Mucosa of descending colon (tissue), 3 donors: ENCODE measurements around the gene KNG1. TPM values are rescaled to one million over a fixed set of nuclear protein-coding genes. Genes with fewer than 3 reads are reported as not detected.
"Not testable (repeated sequence)": the region's sequence is repeated elsewhere in the genome, so short reads cannot be mapped to it uniquely, and the experiment has no call there.

Experiments used
- ATAC-seq: fragments of 200-7000 bp; cut with Tn5 transposase; one replicate; pipeline ENCODE4 v1.9.1; 2020; ENCODE audit warnings: mild to moderate bottlenecking, moderate library complexity
- DNase-seq, 3 donors: peaks; one replicate each; pipeline ENCODE4 v3.0.0-alpha.2; 2020
- H3K36me3 ChIP-seq: fragments of 200-600 bp; one replicate; pipeline ENCODE4 v1.8.0; 2021; ENCODE audit warnings: low read depth, mild to moderate bottlenecking
- H3K4me1 ChIP-seq: fragments of 200-600 bp; one replicate; pipeline ENCODE4 v1.8.0; 2021; ENCODE audit warnings: low read depth, mild to moderate bottlenecking
- H3K4me3 ChIP-seq: fragments of 200-600 bp; one replicate; pipeline ENCODE4 v1.8.0; 2021; ENCODE audit warnings: mild to moderate bottlenecking
- H3K9me3 ChIP-seq: fragments of 200-600 bp; one replicate; pipeline ENCODE4 v1.8.0; 2021; ENCODE audit warnings: mild to moderate bottlenecking
- intact Hi-C, 2 donors: fragments of 100-400 bp; cut with DNase I in 1 of 2; cut with micrococcal nuclease in 1 of 2; formaldehyde crosslinking; loops; one replicate each; pipeline versions ENCODE4 v1.11.0 to v1.11.1; 2022; cut with DNase I, micrococcal nuclease
- total RNA-seq, 3 donors: library from RNA; stranded (reverse); fragmentation: NEBNext Ultra II Directional in 2 of 3; extraction: Animal tissue kit (Norgen Biotek cat#: 25700) in 2 of 3; gene quantifications; one replicate each; pipeline versions ENCODE4 v1.2.1 to v1.2.4, GENCODE V29; 2021 to 2023
- TF ChIP-seq, protein P1 (sequence below): fragments of 200-600 bp; IDR thresholded peaks from one replicate; pipeline ENCODE4 v1.8.0; 2022; ENCODE audit warnings: antibody characterized with exemption, mild to moderate bottlenecking
- donor health status: DM: no; HTN: no; CAD: no; lungs with moderate emphysema.
- donor health status: DM: no; HTN: no; CAD: no.
- donor health status: DM: no; HTN: yes; CAD: no.

KNG1 gene
- total RNA-seq, 3 donors from 2014 or later = 0.12 to 3.2 (median 0.44) TPM

DNA sequence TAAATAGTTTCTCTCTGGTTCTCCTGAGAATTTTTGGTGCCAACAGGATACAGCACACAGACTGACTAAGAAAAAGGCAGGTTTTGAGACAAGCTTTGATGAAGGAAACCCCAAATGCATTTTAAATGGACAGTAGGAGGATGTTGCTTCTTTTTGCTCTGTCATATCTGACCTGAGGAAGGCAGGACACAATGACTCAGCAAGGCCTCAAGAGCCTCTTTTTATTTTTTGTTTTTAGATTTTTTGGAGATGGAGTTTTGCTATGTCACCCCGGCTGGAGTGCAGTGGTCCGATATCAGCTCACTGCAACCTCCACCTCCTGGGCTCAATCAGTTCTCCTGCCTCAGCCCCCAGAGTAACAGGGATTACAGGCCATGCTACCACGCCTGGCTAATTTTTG, 16.9 kb upstream of the KNG1 start:
- Histone ChIP-seq H3K9me3 (no peaks in the 10 kb centered on the region), H3K4me1 (no peaks in the 10 kb centered on the region), H3K4me3 (no peak overlapping the region), H3K36me3 (no peaks in the 10 kb centered on the region)
- TF ChIP-seq, protein P1, sequence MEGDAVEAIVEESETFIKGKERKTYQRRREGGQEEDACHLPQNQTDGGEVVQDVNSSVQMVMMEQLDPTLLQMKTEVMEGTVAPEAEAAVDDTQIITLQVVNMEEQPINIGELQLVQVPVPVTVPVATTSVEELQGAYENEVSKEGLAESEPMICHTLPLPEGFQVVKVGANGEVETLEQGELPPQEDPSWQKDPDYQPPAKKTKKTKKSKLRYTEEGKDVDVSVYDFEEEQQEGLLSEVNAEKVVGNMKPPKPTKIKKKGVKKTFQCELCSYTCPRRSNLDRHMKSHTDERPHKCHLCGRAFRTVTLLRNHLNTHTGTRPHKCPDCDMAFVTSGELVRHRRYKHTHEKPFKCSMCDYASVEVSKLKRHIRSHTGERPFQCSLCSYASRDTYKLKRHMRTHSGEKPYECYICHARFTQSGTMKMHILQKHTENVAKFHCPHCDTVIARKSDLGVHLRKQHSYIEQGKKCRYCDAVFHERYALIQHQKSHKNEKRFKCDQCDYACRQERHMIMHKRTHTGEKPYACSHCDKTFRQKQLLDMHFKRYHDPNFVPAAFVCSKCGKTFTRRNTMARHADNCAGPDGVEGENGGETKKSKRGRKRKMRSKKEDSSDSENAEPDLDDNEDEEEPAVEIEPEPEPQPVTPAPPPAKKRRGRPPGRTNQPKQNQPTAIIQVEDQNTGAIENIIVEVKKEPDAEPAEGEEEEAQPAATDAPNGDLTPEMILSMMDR = no peak
- intact Hi-C loops = no loop called here
- ATAC-seq = no peak
- no peak for DNase-seq

DNA sequence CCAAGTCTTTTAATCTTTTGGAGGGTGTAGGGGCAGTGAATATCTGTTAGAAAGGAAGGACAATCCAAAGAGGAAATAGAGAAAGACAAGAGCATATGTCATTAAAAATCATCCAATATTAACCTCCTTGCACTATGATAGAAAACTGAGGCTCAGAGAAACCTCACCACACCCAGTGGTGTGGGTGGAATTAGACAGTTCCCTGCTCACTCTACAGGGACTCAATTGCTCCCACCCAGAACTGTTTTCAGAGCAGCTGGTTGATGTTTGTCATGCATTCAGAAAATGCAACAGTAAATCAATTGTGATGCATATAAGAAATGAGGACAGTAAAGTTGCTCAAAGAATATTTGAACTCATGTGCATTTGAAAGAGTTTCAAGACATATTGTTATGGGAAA, 14.7 kb upstream of the KNG1 start:
- H3K4me3 ChIP-seq, intact Hi-C loops, H3K36me3 ChIP-seq, DNase-seq, ATAC-seq, H3K9me3 ChIP-seq, H3K4me1 ChIP-seq: not testable (repeated sequence)

DNA sequence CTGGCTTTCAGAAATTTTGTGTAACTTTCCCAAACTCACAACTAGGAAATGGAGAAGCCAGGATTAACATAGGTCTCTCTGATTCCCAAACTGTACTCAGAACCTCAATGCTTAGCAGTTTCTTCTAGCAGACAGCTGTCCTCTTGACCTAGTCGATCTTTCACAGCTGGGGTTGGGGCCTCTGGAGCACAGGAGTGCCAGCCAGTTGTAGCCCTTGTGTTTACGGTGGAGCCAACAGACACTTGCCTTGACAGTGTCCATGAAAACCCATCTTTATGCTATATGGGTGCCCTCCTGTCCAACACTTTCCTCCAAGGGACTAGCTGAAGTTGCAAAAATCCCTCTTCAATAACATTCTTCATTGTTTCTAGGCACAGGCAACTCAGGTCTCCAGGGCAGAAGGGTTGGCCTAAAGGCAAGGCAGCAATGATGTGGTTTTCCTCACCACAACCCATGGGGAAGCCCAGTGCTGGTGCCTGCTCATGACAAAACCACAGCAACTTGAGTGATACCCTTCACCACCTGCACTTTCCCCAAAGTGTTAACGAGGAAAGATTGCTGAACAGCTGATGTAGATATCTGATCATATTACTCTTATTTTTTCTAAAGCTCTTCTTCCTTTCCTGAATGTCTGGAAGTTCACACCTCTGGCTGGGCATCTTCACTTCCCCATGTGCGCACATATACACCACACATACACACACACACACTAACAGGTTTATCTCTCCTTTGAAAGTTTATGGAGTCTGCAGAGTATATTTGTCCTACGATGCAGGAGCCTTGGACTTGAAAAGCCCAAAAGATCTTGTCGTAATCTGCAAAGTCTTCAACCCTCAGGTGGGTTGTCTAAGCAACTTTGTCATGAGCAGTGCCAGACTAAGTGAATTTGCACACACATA, 11.0 kb upstream of the KNG1 start:
- TF ChIP-seq, protein P1 = no peak
- no peak for ATAC-seq
- Histone ChIP-seq H3K4me3 (no peak overlapping the region), H3K36me3 (no peaks in the 10 kb centered on the region), H3K9me3 (no peaks in the 10 kb centered on the region), H3K4me1 (no peaks in the 10 kb centered on the region)
- intact Hi-C loops = no loop called here
- no peak for DNase-seq

DNA sequence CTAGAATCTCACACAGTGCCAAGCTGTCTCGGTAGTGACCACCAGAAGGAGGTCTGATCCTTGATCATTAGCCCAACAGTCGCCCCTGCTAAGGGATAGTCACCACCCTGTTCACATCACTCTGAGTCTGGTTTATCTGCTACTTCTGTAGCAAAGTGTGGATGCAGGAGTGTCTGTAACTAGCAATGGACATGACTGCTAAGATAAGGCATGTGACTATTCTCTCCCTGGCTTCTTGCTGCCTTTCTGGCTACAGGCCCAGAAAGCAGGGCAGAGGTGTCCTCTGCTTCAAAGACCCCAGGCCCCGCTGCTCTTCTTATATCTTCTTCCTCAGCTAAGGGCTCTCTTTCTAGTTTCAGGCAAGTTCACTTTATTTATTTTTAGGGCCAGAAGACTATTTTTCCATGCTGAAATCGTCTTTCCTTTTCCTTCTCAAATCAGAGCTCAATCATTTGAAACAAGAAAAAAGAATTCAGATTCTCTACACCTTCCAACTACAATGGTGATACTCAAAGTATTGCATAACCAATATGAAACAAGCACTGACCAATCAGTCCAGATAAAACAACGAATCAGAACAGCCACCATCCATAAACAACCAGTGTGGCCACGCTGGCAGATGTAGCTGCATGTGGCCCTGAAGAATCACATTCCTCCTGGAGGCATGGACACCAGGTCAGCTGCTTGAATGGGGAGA, 8.0 kb upstream of the KNG1 start:
- H3K9me3 ChIP-seq = no peaks in the 10 kb centered on the region
- H3K4me3 ChIP-seq = no peak overlapping the region
- no peaks in the 10 kb centered on the region for H3K4me1 ChIP-seq
- H3K36me3 ChIP-seq = no peaks in the 10 kb centered on the region
- TF ChIP-seq, protein P1 = no peak
- DNase-seq (no peak), ATAC-seq (no peak)
- intact Hi-C loops = no loop called here

DNA sequence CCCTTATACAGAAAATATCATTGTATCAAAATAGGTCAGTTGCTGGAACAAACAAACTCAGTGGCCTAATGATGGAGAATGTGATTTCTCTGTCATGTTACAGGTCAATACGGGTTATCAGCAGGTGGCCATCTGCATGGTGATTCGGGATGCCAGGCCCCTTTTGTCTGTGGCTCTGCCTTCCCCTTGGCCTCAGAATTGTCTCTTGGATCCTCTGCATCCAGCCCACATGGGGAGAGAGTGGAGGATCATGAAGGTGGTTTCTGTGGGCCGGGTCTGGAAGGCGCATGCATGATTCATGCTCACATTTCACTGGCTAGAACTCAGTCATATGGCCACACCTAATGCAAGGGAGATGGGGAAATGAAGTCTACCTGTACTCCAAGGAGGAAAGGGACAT, 6.5 kb upstream of the KNG1 start:
- H3K4me1 ChIP-seq, H3K9me3 ChIP-seq, intact Hi-C loops, DNase-seq, ATAC-seq, H3K36me3 ChIP-seq, H3K4me3 ChIP-seq: not testable (repeated sequence)

DNA sequence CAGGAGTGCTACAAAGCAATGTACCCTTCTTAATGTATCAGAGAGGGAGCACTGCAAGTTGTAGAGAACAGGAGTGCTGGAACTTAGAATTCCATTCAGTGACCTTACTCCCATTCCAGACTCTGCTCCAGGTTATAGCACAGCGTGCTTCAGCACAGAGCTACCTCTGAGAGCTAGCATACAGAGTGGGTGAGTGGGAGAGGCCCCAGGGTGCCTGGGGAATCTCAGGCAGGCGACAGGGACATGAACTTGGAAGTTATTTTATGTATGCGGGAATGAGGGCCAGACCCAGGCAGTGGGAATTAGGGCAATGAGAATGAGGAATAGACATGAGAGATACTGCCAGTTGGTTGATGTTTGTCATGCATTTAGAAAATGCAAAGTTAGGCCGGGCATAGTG, 3.7 kb upstream of the KNG1 start:
- no peaks in the 10 kb centered on the region for H3K36me3 ChIP-seq
- H3K9me3 ChIP-seq = no peaks in the 10 kb centered on the region
- no peak for DNase-seq
- H3K4me3 ChIP-seq = no peak overlapping the region
- H3K4me1 ChIP-seq = no peaks in the 10 kb centered on the region
- TF ChIP-seq, protein P1 = no peak
- intact Hi-C loops = no loop called here
- ATAC-seq = no peak
